Activated CD8-positive, alpha-beta T cell treated with anti-CD3 and anti-CD28 coated beads for 36 hours (primary cell): Measurements from ENCODE around the gene GTF2H1. TPM values are rescaled to one million over a fixed set of nuclear protein-coding genes. Genes with fewer than 3 reads are reported as not detected.
A peak's percentile ranks its signal among the peaks of the same experiment; 100 is the strongest.
"Not testable (repeated sequence)": the region's sequence is repeated elsewhere in the genome, so short reads cannot be mapped to it uniquely, and the experiment has no call there.

ENCODE experiments used
- ATAC-seq: fragments of 200-7000 bp; cut with Tn5 transposase; one replicate; pipeline ENCODE4 v1.10.0; 2021; ENCODE audit warnings: mild to moderate bottlenecking, moderate library complexity
- CTCF ChIA-PET: fragments of 350-600 bp; sonication (Branson Sonifier 250); formaldehyde crosslinking; loops from one replicate; lab custom pipeline; 2021; ENCODE audit warnings: antibody characterized with exemption; lab: Charles Lee
- POLR2A ChIA-PET: fragments of 350-600 bp; sonication (Branson Sonifier 250); formaldehyde crosslinking; loops from one replicate; lab custom pipeline; 2021; ENCODE audit warnings: antibody characterized with exemption; lab: Charles Lee
- DNase-seq: peaks from one replicate; pipeline ENCODE4 v3.0.0-alpha.2; 2020
- H3K27ac Mint-ChIP-seq: one replicate; pipeline ENCODE4 v1.8.0; 2021; ENCODE audit warnings: mild to moderate bottlenecking, mixed read lengths
- H3K27me3 Mint-ChIP-seq: one replicate; pipeline ENCODE4 v1.8.0; 2021; ENCODE audit warnings: mixed read lengths
- H3K36me3 Mint-ChIP-seq: one replicate; pipeline ENCODE4 v1.8.0; 2021; ENCODE audit warnings: low read depth, mixed read lengths
- H3K4me1 Mint-ChIP-seq: one replicate; pipeline ENCODE4 v1.8.0; 2021; ENCODE audit warnings: low read depth, mixed read lengths
- H3K4me3 Mint-ChIP-seq: one replicate; pipeline ENCODE4 v1.8.0; 2021; ENCODE audit warnings: mild to moderate bottlenecking, moderate library complexity, mixed read lengths
- H3K9me3 Mint-ChIP-seq: one replicate; pipeline ENCODE4 v1.8.0; 2021; ENCODE audit warnings: mixed read lengths
- intact Hi-C: fragments of 100-400 bp; cut with micrococcal nuclease; formaldehyde crosslinking; loops from one replicate; pipeline ENCODE4 v1.10.0; 2022
- total RNA-seq, 2 experiments: library from RNA; stranded (reverse); gene quantifications; one replicate each; pipeline ENCODE4 v1.2.3, GENCODE V29; 2021
- TF ChIP-seq, protein P1 (sequence below): fragments of 200-600 bp; IDR thresholded peaks from one replicate; pipeline ENCODE4 v1.8.0; 2022; ENCODE audit warnings: antibody characterized with exemption, mild to moderate bottlenecking

GTF2H1 gene
- total RNA-seq, 2 experiments from 2014 or later, result 44.5 to 46.6 TPM

DNA sequence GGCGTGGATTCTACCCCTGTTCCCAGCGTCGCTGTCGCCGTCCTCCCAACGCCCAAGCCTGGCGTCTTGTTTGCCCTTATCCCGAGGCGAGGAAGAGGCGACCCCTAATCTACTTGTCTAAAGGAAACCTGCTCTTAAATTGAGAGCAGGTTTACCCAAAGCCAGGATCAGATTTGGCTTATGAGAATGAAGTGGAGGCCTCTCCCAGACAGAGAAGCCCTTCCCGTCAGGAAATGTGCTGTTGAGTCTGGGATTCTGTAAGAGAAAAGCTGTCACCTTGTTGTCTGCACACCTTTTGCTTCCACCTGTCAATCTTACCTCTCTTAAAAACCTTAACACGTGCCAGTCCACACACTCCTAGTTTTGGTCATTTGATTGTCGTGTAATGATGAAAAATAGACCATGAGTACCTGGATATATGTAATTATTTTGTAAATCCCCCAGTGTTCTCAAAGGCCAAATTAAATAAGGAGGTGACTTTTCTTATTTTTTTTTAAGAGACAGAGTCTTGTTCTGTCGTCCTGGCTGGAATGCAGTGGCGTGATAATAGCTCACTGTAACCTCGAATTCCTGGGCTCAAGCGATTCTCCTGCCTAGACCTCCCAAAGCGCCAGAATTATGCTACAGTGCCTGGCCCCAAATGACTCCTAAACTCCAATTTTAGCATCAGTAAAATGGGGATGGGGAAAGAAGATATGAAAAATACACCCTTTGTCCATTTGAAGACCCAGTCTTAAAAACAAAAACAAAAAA lies 627 bp downstream of the GTF2H1 start:
- no peaks in the 10 kb centered on the region for H3K9me3 Mint-ChIP-seq
- peak overlapping the region; percentile 100 for H3K27ac Mint-ChIP-seq
- peak overlapping the region; percentile 90 for H3K4me3 Mint-ChIP-seq
- POLR2A ChIA-PET, result interaction anchor here (0.6 to 3.9 kb wide), 14 partner anchors 9 to 309 kb away, joined by 3 to 69 read pairs (median 4); partner anchors contain the start of genes LDHA and TSG101
- TF ChIP-seq, protein P1, sequence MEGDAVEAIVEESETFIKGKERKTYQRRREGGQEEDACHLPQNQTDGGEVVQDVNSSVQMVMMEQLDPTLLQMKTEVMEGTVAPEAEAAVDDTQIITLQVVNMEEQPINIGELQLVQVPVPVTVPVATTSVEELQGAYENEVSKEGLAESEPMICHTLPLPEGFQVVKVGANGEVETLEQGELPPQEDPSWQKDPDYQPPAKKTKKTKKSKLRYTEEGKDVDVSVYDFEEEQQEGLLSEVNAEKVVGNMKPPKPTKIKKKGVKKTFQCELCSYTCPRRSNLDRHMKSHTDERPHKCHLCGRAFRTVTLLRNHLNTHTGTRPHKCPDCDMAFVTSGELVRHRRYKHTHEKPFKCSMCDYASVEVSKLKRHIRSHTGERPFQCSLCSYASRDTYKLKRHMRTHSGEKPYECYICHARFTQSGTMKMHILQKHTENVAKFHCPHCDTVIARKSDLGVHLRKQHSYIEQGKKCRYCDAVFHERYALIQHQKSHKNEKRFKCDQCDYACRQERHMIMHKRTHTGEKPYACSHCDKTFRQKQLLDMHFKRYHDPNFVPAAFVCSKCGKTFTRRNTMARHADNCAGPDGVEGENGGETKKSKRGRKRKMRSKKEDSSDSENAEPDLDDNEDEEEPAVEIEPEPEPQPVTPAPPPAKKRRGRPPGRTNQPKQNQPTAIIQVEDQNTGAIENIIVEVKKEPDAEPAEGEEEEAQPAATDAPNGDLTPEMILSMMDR, result no peak
- CTCF ChIA-PET, result interaction anchor here (1.1 to 3.8 kb wide), 2 partner anchors 79 to 208 kb away, joined by 4 to 26 read pairs; no protein-coding TSS in a partner anchor
- peaks cover 26% of the 10 kb centered on the region for H3K36me3 Mint-ChIP-seq
- ATAC-seq (no peak), DNase-seq (no peak)
- no peaks in the 10 kb centered on the region for H3K27me3 Mint-ChIP-seq
- intact Hi-C loops, result loop anchor here (2.0 to 5.0 kb wide), 4 partner anchors 59 to 309 kb away; partner anchors contain the start of genes LDHA, SPTY2D1 and TSG101
- peaks cover 55% of the 10 kb centered on the region for H3K4me1 Mint-ChIP-seq

DNA sequence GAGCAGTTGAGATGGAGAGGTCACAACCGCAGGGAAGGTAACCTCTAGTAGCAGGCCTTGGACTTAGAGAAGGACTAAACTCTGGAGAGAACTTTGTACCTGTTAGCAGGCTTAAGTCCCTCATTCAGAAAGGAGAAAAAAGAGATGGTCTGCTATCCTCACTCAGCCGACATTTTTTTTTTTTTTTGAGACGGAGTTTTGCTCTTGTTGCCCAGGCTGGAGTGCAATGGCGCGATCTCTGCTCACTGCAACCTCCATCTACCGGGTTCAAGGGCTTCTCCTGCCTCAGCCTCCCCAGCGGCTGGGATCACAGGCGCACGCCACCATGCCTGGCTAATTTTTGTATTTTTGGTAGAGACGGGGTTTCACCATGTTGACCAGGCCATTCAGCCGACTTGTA lies 1.5 kb downstream of the GTF2H1 start:
- intact Hi-C loops, result loop anchor here (2.0 to 5.0 kb wide), 4 partner anchors 58 to 308 kb away; partner anchors contain the start of genes LDHA, SPTY2D1 and TSG101
- ATAC-seq, result not testable (repeated sequence)
- peaks cover 26% of the 10 kb centered on the region for H3K36me3 Mint-ChIP-seq

DNA sequence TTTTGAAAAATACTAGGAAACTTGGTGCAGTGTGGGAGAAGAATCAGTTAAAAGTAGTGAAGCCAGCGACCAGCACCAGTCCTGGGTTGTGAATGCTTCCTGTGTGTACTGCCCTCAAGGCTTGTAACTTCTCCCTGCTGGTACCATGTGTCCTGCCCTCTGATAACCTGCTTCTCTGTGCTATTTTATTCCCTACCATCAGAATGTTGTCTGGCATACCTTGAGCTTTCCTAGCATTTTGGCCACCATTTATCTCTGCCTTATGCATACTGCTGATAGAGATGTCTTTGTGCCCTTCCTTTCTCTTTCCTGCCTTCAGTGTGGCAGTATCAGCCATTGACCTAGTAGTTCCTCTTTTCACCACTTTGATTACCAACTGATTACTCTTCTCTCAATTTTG lies 2.0 kb downstream of the GTF2H1 start:
- H3K4me3 Mint-ChIP-seq, result peak overlapping the region; percentile 90
- H3K27ac Mint-ChIP-seq, result peak overlapping the region; percentile 31
- intact Hi-C loops, result loop anchor here (5.0 kb wide), 3 partner anchors 58 to 308 kb away; partner anchors contain the start of genes SPTY2D1 and TSG101
- no peaks in the 10 kb centered on the region for H3K9me3 Mint-ChIP-seq
- CTCF ChIA-PET, result no interaction called here
- no peaks in the 10 kb centered on the region for H3K27me3 Mint-ChIP-seq
- peaks cover 50% of the 10 kb centered on the region for H3K4me1 Mint-ChIP-seq
- POLR2A ChIA-PET, result no interaction called here
- no peak for ATAC-seq
- TF ChIP-seq, protein P1, result no peak
- peaks cover 30% of the 10 kb centered on the region for H3K36me3 Mint-ChIP-seq
- DNase-seq, result no peak

More for the DNA sequence above, 1.5 kb downstream of the GTF2H1 start:
- H3K27me3 Mint-ChIP-seq, DNase-seq, H3K9me3 Mint-ChIP-seq, CTCF ChIA-PET, POLR2A ChIA-PET: not testable (repeated sequence)
- peak overlapping the region; percentile 90 for H3K4me3 Mint-ChIP-seq
- H3K27ac Mint-ChIP-seq, result peak overlapping the region; percentile 100
- H3K4me1 Mint-ChIP-seq, result peaks cover 50% of the 10 kb centered on the region

DNA sequence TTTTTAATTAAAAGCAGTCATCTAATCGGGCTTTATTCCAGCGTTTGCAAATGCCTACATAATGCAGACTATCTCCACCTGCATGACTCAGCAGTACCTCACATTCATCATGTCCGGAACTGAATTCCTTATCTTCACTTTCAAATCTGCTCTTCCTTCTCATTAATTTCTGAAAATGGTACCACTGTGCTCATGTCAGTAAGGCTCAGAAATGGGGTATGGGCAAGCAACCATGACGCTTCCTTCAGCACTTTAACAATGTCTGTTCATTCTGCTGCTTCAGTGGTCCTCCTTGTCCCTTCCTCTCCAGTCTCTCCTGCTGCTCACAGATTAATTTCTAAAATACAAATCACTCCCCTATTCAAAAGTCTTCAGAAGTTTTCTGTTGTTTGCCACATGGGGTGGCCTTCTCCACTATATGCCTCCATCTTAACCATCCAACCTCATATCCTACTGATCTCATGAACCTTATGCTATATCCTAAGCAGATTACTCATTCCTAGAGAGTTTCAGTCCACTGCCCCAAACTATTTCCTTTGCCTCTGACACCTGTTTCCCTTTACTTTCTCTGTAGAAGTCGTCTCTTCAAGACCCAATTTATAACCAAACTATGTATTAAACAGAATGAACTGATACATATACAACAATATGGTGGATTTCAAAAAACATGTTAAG lies 7.0 kb downstream of the GTF2H1 start:
- DNase-seq, result no peak
- ATAC-seq, result peak; percentile 57
- Mint-ChIP-seq H3K4me1 (peaks cover 58% of the 10 kb centered on the region), H3K9me3 (no peaks in the 10 kb centered on the region), H3K36me3 (peaks cover 43% of the 10 kb centered on the region), H3K4me3 (no peak overlapping the region), H3K27ac (peak overlapping the region; percentile 44), H3K27me3 (no peaks in the 10 kb centered on the region)
- TF ChIP-seq, protein P1, result no peak
- ChIA-PET POLR2A (no interaction called here), CTCF (interaction anchor here (0.9 kb wide), 1 partner anchor 447 kb away, joined by 3 read pairs; no protein-coding TSS in a partner anchor)
- intact Hi-C loops, result no loop called here

DNA sequence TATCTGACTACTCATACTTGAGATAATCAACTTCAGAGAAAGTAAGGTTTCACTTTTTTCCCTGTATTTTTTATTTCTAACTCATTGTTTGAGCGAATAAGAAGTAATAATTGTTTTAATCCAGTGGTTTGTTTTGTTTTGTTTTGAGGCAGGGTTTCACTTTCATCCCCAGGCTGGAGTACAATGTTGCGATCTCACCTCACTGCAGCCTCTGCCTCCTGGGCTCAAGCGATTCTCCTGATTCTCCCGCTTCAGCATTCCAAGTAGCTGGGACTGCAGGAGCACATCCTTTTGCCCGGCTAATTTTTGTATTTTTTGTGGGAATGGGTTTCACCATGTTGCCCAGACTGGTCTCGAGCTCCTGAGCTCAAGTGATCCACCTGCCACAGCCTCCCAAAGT lies 8.6 kb downstream of the GTF2H1 start:
- CTCF ChIA-PET, result no interaction called here
- DNase-seq (no peak), ATAC-seq (no peak)
- POLR2A ChIA-PET, result interaction anchor here (1.2 to 2.5 kb wide), 3 partner anchors 9 to 64 kb away, joined by 3 to 9 read pairs (median 3); partner anchors contain the start of genes GTF2H1, HPS5 and LDHA
- Mint-ChIP-seq H3K27ac (no peak overlapping the region), H3K9me3 (no peaks in the 10 kb centered on the region), H3K36me3 (peaks cover 45% of the 10 kb centered on the region), H3K4me1 (peaks cover 55% of the 10 kb centered on the region), H3K4me3 (no peak overlapping the region), H3K27me3 (no peaks in the 10 kb centered on the region)
- intact Hi-C loops, result no loop called here
- TF ChIP-seq, protein P1, result no peak
